ENCODE data around the gene GRIK5.
A peak's percentile ranks its signal among the peaks of the same experiment; 100 is the strongest.

The GRIK5 gene

GRCh38 chr19:42071247-42071646 is 1.2 kb upstream of the GRIK5 start:
- DNase-seq: no peak
- H3K27me3 ChIP-seq (ENCODE audit: insufficient read depth, low read depth, severe bottlenecking): no peaks in the 10 kb centered on the region
- peaks cover 3% of the 10 kb centered on the region; the same call in 1 of the 2 replicates for H3K36me3 ChIP-seq
- TF ChIP-seq CTCF (IDR thresholded peaks at IDR 0.05; ENCODE audit: low read depth, low read length): no peak
- no peaks in the 10 kb centered on the region for H3K9me3 ChIP-seq (ENCODE audit: severe bottlenecking)
- no peak overlapping the region for H3K27ac ChIP-seq
- no peak overlapping the region for H3K4me3 ChIP-seq (ENCODE audit: low read depth, low read length)

- no peak for TF ChIP-seq CTCF (IDR thresholded peaks at IDR 0.05; ENCODE audit: low read depth, low read length)
Observed at GRCh38 chr19:42068756-42069571, 1.0 kb downstream of the GRIK5 start.

GRCh38 chr19:42068361-42068755 is 1.6 kb downstream of the GRIK5 start:
- no peak for DNase-seq

More at GRCh38 chr19:42068756-42069571, 1.0 kb downstream of the GRIK5 start:
- peak overlapping the region; percentile 55 for H3K4me3 ChIP-seq (ENCODE audit: low read depth, low read length)
- H3K27ac ChIP-seq: peak overlapping the region; percentile 82
- no peaks in the 10 kb centered on the region for H3K9me3 ChIP-seq (ENCODE audit: severe bottlenecking)
- DNase-seq: peak; percentile 62
- no peaks in the 10 kb centered on the region for H3K27me3 ChIP-seq (ENCODE audit: insufficient read depth, low read depth, severe bottlenecking)
- peaks cover 11% of the 10 kb centered on the region for H3K36me3 ChIP-seq

GRCh38 chr19:42067315-42067888 is 2.6 kb downstream of the GRIK5 start:
- Histone ChIP-seq H3K4me3 (ENCODE audit: low read depth, low read length) (no peak overlapping the region), H3K36me3 (peaks cover 25% of the 10 kb centered on the region), H3K27me3 (ENCODE audit: insufficient read depth, low read depth, severe bottlenecking) (no peaks in the 10 kb centered on the region), H3K9me3 (ENCODE audit: severe bottlenecking) (no peaks in the 10 kb centered on the region), H3K27ac (peak overlapping the region; percentile 16; the same call in 1 of the 2 replicates)
- no peak for TF ChIP-seq CTCF (IDR thresholded peaks at IDR 0.05; ENCODE audit: low read depth, low read length)
- peak; percentile 31 for DNase-seq

More at GRCh38 chr19:42068361-42068755, 1.6 kb downstream of the GRIK5 start:
- Histone ChIP-seq H3K27me3 (ENCODE audit: insufficient read depth, low read depth, severe bottlenecking) (no peaks in the 10 kb centered on the region), H3K36me3 (peaks cover 16% of the 10 kb centered on the region), H3K4me3 (ENCODE audit: low read depth, low read length) (peak overlapping the region; percentile 55), H3K9me3 (ENCODE audit: severe bottlenecking) (no peaks in the 10 kb centered on the region), H3K27ac (peak overlapping the region; percentile 82)
- no peak for TF ChIP-seq CTCF (IDR thresholded peaks at IDR 0.05; ENCODE audit: low read depth, low read length)

GRCh38 chr19:42066075-42066754 is 3.8 kb downstream of the GRIK5 start:
- no peaks in the 10 kb centered on the region for H3K9me3 ChIP-seq (ENCODE audit: severe bottlenecking)
- no peaks in the 10 kb centered on the region for H3K27me3 ChIP-seq (ENCODE audit: insufficient read depth, low read depth, severe bottlenecking)
- no peak overlapping the region for H3K27ac ChIP-seq
- H3K36me3 ChIP-seq: peaks cover 34% of the 10 kb centered on the region
- TF ChIP-seq CTCF (IDR thresholded peaks at IDR 0.05; ENCODE audit: low read depth, low read length): no peak
- no peak overlapping the region for H3K4me3 ChIP-seq (ENCODE audit: low read depth, low read length)
- peak; percentile 62 for DNase-seq
